T-helper 22 cell (primary cell): ENCODE data around the gene GRIN2D.
A peak's percentile ranks its signal among the peaks of the same experiment; 100 is the strongest.

Experiments
- DNase-seq: peaks from one replicate; pipeline ENCODE4 v3.0.0-alpha.2; 2020; ENCODE audit warnings: low read depth

GRIN2D gene

GRCh38 chr19:48393559-48394330 is at the start of gene GRIN2D:
GRIN2D (plus strand) TSS chr19:48393668; CDS start chr19:48398393, 4,725 bp downstream.
- no peak for DNase-seq

DNA sequence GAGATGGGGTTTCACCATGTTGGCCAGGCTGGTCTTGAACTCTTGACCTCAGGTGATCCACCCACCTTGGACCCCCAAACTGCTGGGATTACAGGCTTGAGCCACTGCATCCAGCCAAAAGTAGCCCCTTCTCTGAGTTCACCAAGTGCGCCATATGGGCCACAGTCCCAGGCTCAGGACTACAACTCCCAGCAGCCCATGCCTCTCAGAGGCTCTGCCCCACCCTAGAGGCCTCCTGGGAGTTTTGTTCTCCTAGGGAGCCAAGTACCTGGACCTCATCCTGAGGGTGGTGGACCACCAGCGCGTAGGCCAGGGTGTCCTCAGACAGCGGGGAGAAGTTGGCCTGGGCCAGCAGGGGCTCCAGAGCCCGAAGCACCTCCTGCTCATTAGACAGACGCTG is 48.6 kb upstream of the GRIN2D start:
- no peak for DNase-seq

DNA sequence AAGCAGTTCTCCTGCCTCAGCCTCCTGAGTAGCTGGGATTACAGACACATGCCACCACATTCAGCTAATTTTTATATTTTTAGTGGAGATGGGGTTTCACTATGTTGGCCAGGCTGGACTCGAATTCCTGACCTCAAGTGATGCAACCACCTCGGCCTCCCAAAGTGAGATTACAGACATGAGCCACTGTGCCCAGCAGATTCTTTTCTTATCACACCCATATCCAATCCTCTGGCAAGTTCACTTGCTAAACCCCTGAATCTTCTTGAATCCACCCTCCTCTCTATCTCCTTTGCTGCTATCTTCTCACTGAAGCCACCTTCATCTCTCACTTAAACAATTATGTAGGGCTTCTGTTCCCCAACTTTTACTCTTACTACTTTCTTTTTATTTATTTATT is 47.3 kb upstream of the GRIN2D start:
- no peak for DNase-seq

GRCh38 chr19:48348045-48348444 is 45.4 kb upstream of the GRIN2D start:
- no peak for DNase-seq

GRCh38 chr19:48348737-48349136 is 44.7 kb upstream of the GRIN2D start:
- DNase-seq = no peak

DNA sequence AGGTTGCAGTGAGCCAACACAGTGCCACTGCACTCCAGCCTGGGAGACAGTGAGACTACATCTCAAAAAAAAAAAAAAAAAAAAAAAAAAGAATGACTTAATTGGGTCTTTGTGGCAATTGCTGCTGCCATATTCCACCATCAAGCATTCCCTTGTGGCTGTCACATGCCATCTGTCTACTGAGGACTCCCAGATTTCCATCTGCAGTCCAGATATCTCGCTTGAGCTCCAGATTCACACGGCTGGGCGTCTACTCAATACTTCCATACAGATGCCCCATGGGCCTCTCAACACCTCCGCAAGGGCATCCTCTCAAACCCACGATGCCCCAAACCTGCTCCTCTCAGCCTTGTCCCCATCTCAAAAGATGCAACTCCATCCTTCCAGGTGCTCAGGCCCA is 42.6 kb upstream of the GRIN2D start:
- DNase-seq = no peak

DNA sequence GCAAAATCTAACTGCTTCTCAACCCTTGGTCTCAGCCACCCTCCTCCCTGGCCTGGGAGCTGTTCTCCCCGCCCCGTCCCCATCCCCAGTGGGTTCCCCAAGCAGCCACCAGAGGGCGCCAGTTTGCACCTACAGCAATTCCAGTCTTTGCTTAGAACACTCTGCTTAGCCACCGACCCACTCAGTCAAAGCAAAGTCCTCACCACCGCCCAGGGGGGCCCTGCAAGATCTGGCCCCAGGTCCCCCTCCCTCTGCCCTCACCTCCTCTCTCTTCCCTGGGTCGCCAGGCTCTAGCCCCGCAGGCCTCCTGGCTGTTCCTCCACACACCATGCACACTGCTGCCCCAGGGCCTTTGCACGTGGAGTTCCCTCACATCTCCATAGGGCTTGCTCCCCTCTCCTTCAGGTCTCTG is 42.1 kb upstream of the GRIN2D start:
- peak; percentile 29 for DNase-seq

GRCh38 chr19:48353677-48354076 is 39.8 kb upstream of the GRIN2D start:
- no peak for DNase-seq

- no peak for DNase-seq
Observed at GRCh38 chr19:48354332-48354992, 39.0 kb upstream of the GRIN2D start.

- no peak for DNase-seq
Observed at GRCh38 chr19:48355365-48355954, 38.0 kb upstream of the GRIN2D start.

- DNase-seq = no peak
Observed at GRCh38 chr19:48359123-48359522, 34.3 kb upstream of the GRIN2D start.

DNA sequence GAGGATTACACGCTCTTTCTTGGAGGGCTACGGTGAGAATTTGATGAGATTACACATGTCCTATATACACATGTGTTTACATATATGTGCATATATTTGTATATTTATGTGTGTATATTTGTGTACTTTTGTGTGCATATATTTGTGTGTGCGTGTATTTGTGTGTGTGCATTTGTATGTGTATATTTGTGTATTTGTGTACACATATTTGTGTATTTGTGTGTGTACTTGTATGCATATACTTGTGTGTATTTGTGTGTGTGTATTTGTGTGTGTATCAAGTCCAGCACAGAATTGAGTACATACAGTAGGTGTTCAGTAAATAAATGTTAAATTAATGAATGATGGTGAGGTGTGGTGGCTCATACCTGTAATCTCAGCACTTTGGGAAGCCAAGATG is 31.6 kb upstream of the GRIN2D start:
- no peak for DNase-seq

DNA sequence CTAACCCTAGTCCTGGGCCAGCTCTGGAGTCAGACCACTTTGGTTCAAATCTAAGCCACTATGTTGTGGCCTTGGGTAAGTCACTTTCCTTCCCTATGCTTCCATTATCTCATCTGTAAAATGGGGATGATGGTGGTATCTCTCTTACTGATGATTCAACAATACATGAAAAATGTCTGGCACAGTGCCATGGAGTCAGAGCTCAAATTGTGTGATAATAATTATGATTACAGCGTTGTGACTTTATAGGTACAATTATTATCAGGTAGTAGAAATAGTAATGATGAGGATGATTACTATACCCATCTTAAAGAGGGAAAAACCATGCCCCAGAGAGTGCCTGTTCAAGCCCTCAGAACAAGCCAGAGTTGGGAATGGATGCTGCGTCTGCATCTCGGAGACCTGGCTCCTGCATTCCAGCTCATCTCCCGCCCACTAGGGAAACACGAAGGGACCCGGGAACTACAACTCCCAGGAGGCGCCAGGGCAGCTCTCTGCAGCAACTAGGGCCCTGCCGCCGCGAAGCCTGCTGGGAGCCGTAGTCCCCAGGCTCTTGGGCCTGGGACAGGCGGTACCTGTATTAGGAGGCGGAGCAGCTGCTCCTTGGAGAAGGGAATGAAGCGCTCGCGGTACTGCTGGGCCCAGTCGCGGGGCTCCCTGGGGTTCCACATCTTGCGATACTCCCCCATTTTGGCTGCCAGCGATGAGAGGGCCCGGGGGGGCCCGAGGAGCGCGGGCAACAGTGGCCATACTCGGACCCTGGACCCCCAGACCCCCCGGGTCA is 30.6 kb upstream of the GRIN2D start:
- peak; percentile 84 for DNase-seq

GRCh38 chr19:48363500-48363809 is 30.0 kb upstream of the GRIN2D start:
- DNase-seq = no peak

DNA sequence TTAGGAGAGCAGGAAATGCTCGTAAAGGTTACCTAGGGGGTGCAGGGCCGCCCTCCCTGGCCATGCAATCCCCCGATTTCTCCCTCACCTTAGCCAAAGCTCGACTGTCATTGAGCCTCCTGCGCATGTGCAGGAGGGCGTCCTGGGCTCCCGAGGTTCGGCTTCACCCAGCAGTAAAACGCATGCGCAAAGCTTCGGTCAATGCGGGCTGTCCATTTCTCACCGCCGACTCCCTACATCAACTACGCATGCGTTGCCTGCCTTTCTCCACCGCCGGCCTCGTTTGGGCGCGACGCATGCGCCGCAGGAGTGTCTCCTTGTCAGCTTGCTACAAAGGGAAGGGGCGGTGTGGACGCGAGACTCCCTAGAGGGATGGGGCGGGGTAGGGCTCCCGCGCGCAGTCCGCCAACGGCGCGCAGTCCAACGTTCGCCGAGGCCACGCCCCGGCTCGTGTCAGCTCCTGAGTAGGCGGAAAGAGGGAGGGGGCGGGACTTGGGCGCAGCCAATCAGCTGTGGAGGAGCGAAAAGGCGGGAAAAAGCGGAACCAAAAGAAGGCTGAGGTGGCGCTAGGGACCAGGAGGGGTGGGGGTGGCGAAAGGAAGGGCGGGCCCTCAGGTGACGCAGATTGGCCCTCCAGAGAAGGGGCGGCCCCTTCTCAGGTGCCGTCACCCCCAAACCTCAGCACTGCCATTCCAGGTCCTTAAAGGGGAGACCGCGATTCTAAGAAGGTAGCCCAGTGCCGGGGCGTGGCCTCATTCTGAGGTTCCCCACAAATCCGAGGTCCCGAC is 29.5 kb upstream of the GRIN2D start, which contains the start of the genes SYNGR4 and TMEM143:
SYNGR4 (plus strand) TSS at position 558 of the 788 bp plus-strand sequence. CDS start 1,476 bp downstream, outside the sequence.
TMEM143 (minus strand) TSS at position 131 of the 788 bp plus-strand sequence; CDS start at position 111, 20 bp downstream.
- DNase-seq = peak; percentile 99

DNA sequence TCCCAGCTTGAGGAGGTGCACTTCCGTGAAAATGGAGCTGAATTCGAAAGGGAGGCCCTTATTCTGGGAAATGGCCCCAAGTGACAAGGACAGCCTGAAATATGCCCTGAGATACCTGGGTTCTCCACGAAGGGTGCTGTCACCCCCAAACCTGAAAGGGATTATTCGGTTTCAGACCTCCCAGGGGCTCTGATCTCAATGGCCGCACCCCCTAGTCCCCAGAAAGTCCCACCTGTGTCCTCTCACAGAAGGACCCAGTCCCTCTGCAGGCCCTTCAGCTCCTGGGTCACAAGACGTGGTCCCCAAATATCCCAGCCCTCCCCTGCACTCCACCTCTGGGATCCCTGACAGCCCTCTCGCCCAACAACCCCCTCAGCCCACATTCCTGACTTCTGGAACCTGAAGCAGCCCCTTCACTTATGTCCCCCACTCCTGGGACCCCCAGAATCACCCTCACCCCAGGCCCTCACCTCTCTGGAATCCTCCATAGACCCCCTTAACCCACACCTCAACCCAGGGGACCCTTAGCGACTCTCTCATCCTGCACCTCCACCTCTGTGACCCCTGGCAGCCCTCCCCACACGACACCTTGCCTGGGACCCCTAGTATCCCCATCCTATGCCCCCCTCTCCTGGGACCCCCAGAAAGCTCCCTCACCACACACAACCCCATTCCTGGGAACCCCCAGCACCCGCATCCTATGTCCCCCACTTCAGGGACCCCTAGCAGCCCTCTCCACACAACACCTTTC is 28.7 kb upstream of the GRIN2D start:
- DNase-seq = no peak

DNA sequence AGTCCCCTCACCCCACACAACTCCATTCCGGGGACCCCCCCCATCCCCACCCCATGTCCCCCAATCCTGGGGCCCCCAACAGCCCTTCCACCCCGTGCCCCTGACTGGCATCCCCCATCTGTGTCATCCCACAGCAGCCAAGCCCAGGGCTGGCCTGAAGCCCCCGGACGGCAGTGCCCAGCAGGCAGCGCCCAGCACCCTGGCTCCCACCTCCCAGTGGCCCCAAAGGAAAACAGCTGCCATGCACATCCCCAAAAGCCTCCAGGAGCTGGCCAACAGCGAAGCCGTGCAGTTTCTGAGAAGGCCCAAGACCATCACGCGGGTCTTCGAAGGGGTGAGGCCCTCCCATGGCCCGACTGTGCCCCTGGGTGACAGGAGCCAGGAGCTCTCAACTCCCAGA is 27.9 kb upstream of the GRIN2D start:
- DNase-seq = no peak

GRCh38 chr19:48367855-48368254 is 25.6 kb upstream of the GRIN2D start:
- DNase-seq = no peak

DNA sequence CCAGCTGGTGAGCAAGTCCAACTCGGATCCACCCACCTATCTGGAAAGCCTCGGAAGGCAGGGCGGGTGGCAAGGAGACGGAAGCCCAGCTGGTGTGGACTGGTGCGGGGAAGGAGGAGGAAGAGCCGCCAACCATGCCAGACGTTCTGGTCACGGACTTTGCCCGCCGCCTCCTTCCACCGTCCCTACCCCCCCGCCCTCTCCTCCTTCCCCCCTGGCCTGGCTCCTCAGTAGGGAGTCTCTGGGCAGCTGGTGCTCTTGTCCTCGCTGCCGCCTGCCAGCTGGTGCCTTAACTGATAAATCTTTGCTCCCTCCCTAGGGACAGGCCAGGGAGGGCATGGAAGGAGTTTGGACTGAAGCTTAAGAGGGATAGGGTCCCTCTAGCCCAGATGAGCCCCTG is 24.5 kb upstream of the GRIN2D start:
- DNase-seq = no peak

- no peak for DNase-seq
Observed at GRCh38 chr19:48370955-48371354, 22.5 kb upstream of the GRIN2D start.

DNA sequence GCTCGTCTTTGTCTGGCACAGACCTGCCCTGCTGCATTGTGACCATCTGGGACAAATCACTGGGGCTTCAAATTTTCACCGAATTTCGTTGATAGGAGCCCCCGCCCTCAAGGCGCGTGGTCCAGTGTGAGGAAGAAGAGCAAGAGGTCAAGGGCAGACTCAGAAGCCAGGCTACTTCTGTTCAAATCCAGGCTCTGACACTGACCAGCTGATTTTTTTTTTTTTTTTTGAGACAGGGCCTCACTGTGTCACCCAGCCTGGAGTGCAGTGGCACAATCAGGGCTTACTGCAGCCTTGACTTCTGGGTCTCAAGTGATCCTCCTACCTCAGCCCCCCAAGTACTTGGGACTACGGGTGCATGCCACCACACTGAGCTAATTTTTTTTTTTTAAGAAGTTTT is 22.1 kb upstream of the GRIN2D start:
- no peak for DNase-seq
